GM19099 (cell line): ENCODE measurements around the gene C2orf78.

Source experiments
- POLR2A ChIP-seq: IDR thresholded peaks from 3 replicates; pipeline ENCODE4 v1.6.1; 2011; ENCODE audit warnings: low read depth; ENCODE audit not compliant: insufficient read length; ENCODE audit errors: extremely low read depth

C2orf78 gene

DNA sequence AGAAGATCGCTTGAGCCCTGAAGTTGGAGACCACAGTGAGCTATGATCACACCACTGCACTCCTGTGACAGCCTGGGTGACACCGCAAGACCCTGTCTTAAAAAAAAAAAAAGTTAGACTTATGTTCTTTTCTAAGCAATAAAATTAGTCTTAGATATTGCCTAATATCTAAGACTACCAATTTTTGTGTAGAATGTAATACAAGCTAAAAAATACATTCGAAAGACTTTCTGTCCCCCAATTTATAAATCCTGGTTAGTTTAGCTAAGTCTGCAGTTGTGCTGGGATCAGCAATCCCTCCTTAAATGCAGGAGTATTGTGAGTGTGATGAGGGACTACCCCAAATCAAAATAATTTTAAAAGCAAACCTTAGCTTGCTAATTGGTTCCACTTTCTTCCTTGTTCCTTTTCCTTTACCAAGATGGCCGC is 44.4 kb downstream of the C2orf78 start:
- no peak for TF ChIP-seq POLR2A

DNA sequence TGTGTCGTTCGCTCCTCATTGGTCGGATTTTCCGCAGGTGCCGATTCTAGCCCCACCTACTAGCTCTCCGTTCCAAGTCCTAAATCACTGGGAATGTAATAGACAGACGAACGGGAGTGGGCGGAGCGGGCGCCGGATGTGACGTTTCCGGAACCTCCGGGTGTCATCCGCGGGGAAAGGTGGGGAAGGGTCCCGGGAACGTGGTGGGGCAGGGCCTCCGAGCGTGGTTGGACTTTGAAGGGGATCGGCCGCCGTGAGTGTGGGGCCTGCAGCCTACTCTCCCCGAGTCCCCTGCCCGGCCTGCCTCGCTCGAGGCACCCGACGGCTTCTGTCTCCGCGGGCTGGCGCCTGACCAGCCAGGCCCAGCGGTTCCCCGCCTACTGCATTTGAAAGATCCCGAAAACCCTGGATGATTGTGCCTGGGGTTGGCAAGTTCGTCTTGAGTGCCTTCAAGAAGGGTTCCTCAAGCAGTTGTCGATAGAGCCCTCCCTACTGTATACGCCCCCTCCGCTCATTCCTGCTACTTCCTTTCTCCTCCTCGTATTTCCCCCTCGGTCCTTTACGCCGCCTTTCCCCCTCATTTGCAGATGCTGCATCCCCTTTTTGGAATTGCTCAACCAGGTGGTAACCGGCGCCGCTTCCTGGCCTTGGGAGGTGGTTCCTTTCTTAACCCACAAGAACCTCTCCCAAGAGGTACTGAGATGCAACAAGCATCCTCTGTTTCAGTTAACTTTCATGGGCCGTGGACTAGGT is 45.0 kb downstream of the C2orf78 start, which contains the start of gene STAMBP:
Gene STAMBP, plus strand, starts transcription at position 144 of the 753 bp plus-strand sequence. CDS start 1,896 bp downstream, outside the sequence.
- peak; percentile 78 for TF ChIP-seq POLR2A

DNA sequence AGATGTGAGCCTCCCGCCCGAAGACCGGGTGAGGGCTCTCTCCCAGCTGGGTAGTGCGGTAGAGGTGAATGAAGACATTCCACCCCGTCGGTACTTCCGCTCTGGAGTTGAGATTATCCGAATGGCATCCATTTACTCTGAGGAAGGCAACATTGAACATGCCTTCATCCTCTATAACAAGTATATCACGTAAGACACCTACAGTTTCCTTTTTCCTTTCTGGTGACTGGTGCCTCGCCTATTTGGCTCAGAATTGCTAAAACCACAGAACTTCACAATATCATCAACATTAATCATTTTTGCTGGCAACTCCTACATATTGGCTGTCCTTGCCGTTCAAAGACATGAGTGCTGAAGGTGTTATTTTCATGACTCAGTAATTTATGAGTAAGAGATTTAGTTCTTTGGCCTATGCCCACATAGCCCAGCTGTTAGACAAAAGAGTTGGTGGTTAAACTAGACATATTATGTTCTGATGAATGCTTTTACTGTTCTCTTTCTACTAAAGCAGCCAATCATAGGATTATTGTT is 47.0 kb downstream of the C2orf78 start:
- no peak for TF ChIP-seq POLR2A

- TF ChIP-seq POLR2A, result no peak
These were observed 48.9 kb downstream of the C2orf78 start for GRCh38 chr2:73832930-73833329.

- TF ChIP-seq POLR2A, result no peak
These were observed 52.4 kb downstream of the C2orf78 start for GRCh38 chr2:73836141-73836943.

GRCh38 chr2:73837847-73838585 is 54.0 kb downstream of the C2orf78 start:
- no peak for TF ChIP-seq POLR2A

- TF ChIP-seq POLR2A, result no peak
These were observed 55.0 kb downstream of the C2orf78 start for GRCh38 chr2:73838889-73839534.

DNA sequence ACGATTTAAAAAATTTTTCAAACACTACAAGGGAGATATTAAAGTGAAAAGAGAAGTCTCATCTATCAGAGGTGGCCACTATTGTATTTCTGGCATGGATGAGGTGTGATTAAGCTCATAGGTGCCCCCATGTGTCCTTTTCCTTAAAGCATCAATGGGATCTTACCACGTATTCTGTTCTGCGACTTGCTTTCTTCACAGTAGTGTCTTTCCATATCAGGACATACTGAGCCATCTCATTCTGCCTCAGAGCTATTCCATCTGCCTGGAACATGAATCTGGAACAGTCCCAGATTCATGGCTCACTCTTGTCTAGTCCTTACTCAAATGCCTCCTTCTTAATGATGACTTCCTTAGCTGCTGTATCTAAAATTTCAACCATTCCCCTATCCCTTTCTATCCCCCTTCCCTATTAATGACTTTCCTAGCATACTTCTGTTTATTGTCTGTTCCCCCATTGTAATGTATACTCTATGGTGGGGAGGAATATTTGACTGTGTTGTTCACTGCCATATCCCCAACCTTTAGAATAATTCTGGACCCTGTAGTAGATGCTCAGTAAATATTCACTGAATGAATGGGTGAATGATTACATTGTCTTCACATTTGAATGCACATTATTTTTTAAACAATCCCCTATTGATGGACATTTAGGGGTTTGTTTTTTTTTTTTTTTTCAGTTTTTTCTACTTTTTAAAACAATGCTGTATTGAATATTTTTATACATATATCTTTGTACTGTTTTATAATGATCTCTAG is 55.8 kb downstream of the C2orf78 start:
- no peak for TF ChIP-seq POLR2A

- no peak for TF ChIP-seq POLR2A
These were observed 58.1 kb downstream of the C2orf78 start for GRCh38 chr2:73841912-73842738.

GRCh38 chr2:73842739-73843019 is 58.7 kb downstream of the C2orf78 start:
- TF ChIP-seq POLR2A, result no peak

GRCh38 chr2:73844087-73844486 is 60.1 kb downstream of the C2orf78 start:
- no peak for TF ChIP-seq POLR2A

GRCh38 chr2:73850009-73850408 is 66.0 kb downstream of the C2orf78 start:
- TF ChIP-seq POLR2A, result no peak

DNA sequence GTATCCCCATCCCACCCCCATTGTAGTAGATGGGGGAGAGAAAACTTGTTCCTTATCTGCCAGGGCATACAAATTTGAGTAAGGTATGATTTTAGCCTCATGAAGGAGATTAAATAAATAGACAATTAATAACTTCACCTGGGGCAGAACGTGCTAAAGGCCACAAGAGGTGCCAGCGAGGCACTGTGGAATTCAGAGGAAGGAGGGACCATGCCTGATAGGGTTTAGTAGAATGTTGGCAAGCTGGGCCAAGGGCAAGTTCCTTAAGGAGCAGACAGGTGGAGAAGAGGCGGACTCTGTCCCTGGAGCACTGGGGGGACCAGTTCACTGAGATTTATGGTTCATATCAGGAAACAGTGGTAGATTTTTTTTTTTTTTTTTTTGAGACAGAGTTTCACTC is 67.3 kb downstream of the C2orf78 start:
- TF ChIP-seq POLR2A, result no peak
